Activated T-cell treated with anti-CD3 and anti-CD28 coated beads, Interleukin-2, amount 50 U/mL, for 24 hours (primary cell): ENCODE results near the gene PDCD10.

Experiments
- DNase-seq: peaks from one replicate; pipeline ENCODE4 v3.0.0-alpha.2; 2020
- H3K27ac Mint-ChIP-seq: 2 replicates; pipeline ENCODE4 v1.8.0; 2020; ENCODE audit warnings: mild to moderate bottlenecking, mixed read lengths
- H3K27me3 Mint-ChIP-seq: 2 replicates; pipeline ENCODE4 v1.8.0; 2020; ENCODE audit warnings: mixed read lengths
- H3K36me3 Mint-ChIP-seq: 2 replicates; pipeline ENCODE4 v1.8.0; 2020; ENCODE audit warnings: low read depth, mixed read lengths
- H3K4me1 Mint-ChIP-seq: 2 replicates; pipeline ENCODE4 v1.8.0; 2020; ENCODE audit warnings: low read depth, mixed read lengths
- H3K4me3 Mint-ChIP-seq: 2 replicates; pipeline ENCODE4 v1.8.0; 2020; ENCODE audit warnings: mild to moderate bottlenecking, moderate library complexity, mixed read lengths
- H3K9me3 Mint-ChIP-seq: 2 replicates; pipeline ENCODE4 v1.8.0; 2020; ENCODE audit warnings: mixed read lengths

Gene PDCD10

DNA sequence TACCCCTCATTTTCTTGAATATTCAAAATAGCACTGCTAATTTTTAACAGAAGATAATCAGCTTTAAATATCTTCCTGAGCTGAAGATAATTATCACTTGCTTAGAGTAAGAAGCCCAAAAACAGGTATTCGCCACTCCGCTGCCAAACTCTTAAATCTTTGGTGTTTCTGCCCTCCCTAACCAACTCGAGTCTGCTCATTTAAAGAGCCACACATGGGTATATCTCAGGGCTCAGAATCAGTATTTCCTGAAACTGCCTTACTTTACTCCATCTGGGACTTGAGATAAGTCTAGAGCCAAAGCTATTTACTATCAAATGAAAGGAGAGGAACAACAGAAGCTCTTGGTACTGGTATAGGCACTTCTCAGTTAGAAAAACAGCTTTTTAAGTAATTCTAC lies 10.8 kb downstream of the PDCD10 start:
- Mint-ChIP-seq H3K4me1 (peaks cover 74% of the 10 kb centered on the region), H3K9me3 (peaks cover under 1% of the 10 kb centered on the region), H3K4me3 (no peak overlapping the region), H3K27me3 (no peaks in the 10 kb centered on the region), H3K36me3 (peaks cover 57% of the 10 kb centered on the region), H3K27ac (no peak overlapping the region)
- no peak for DNase-seq

DNA sequence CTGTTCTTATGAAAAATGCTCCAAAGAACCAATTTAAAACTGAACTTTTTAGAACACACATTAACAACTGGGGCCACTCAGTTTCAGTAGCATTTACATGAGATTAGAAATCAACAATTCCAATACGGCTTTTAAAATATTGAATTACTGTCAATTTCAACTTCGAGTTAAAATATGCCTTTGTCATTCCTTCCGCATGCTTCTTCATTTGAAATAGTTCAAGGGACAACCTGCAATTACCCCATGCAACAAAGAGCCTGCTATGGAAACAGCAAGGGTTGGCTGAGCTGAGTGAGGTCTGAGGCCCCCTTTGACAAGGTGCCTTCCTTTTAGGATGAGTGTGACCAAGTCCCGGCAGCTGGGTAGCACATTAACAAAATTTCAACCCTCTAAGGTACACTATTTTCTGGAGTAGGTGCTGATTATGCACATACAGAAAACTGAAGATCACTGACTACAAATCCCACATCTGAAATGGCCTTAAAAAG lies 11.6 kb downstream of the PDCD10 start:
- H3K27ac Mint-ChIP-seq = peak overlapping the region; percentile 37
- H3K27me3 Mint-ChIP-seq = no peaks in the 10 kb centered on the region
- H3K4me1 Mint-ChIP-seq = peaks cover 74% of the 10 kb centered on the region
- peaks cover 6% of the 10 kb centered on the region for H3K9me3 Mint-ChIP-seq
- no peak overlapping the region for H3K4me3 Mint-ChIP-seq
- H3K36me3 Mint-ChIP-seq = peaks cover 61% of the 10 kb centered on the region
- DNase-seq = no peak

DNA sequence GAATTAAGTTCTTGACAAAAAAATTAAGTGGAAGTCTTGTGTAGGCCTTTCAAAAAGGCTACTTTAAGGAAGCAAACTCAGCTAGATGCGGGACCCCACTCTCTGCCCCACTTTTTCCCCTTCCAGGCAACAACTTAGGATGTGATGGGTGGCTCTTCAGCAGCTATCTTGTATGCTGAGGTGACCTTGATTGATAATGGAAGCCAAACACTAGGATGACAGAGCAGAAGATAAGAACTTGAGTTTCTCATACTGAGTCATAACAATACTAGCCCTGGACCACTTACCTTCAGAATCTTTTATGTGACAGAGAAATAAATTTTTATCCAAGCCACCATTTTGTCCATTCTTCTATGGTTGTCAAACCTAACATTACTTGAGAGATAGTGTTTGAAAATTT lies 16.1 kb downstream of the PDCD10 start:
- Mint-ChIP-seq H3K9me3 (peaks cover 6% of the 10 kb centered on the region), H3K4me3 (no peak overlapping the region), H3K27ac (peak overlapping the region; percentile 2), H3K27me3 (no peaks in the 10 kb centered on the region), H3K4me1 (peaks cover 76% of the 10 kb centered on the region), H3K36me3 (peaks cover 86% of the 10 kb centered on the region)
- no peak for DNase-seq

GRCh38 chr3:167716920-167717319 lies 17.8 kb downstream of the PDCD10 start:
- peaks cover 76% of the 10 kb centered on the region for H3K4me1 Mint-ChIP-seq

GRCh38 chr3:167714871-167715270 lies 19.8 kb downstream of the PDCD10 start:
- Mint-ChIP-seq H3K27me3 (no peaks in the 10 kb centered on the region), H3K27ac (no peak overlapping the region), H3K4me3 (no peak overlapping the region), H3K4me1 (peaks cover 83% of the 10 kb centered on the region), H3K36me3 (peaks cover 94% of the 10 kb centered on the region), H3K9me3 (peaks cover 6% of the 10 kb centered on the region)
- DNase-seq = no peak

More at GRCh38 chr3:167716920-167717319, 17.8 kb downstream of the PDCD10 start:
- H3K27ac Mint-ChIP-seq = no peak overlapping the region
- no peaks in the 10 kb centered on the region for H3K27me3 Mint-ChIP-seq
- no peak overlapping the region for H3K4me3 Mint-ChIP-seq
- H3K36me3 Mint-ChIP-seq = peaks cover 92% of the 10 kb centered on the region
- H3K9me3 Mint-ChIP-seq = peaks cover 6% of the 10 kb centered on the region
- no peak for DNase-seq

DNA sequence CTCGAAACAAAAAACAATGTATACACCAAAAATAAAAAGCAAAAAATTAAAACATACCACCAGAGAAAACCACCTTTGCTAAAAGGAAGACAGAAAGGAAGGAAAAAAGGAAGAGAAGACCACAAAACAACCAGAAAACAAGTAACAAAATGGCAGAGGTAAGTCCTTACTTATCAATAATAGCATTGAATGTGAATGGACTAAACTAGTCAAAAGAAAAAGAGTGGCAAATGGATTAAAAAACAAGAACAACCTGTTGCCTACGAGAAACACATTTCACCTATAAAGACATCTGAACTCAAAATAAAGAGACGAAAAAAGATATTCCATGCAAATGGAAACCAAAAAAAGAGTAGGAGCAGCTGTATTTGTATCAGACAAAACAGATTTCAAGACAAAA lies 22.2 kb downstream of the PDCD10 start:
- Mint-ChIP-seq H3K27me3 (no peaks in the 10 kb centered on the region), H3K4me3 (no peak overlapping the region), H3K4me1 (peaks cover 72% of the 10 kb centered on the region), H3K27ac (no peak overlapping the region), H3K36me3 (peaks cover 93% of the 10 kb centered on the region), H3K9me3 (no peaks in the 10 kb centered on the region)
- DNase-seq = no peak

DNA sequence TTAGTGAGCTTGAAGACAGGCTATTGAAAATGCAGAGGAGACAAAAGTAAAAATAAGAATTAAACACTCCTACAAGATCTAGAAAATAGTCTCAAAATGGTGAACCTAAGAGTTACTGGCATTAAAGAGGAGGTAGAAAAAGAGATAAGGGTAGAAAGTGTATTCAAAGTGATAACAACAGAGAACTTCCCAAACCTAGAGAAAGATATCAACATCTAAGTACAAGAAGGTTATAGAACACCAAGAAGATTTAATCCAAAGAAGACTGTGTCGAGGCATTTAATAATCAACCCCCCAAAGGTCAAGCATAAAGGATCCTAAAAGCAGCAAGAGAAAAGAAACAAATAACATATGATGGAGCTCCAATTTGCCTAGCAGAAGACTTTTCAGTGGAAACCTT lies 23.3 kb downstream of the PDCD10 start:
- Mint-ChIP-seq H3K36me3 (peaks cover 95% of the 10 kb centered on the region), H3K27me3 (no peaks in the 10 kb centered on the region), H3K4me1 (peaks cover 73% of the 10 kb centered on the region), H3K9me3 (no peaks in the 10 kb centered on the region), H3K4me3 (no peak overlapping the region), H3K27ac (no peak overlapping the region)
- no peak for DNase-seq

- H3K4me3 Mint-ChIP-seq = no peak overlapping the region
- H3K4me1 Mint-ChIP-seq = peaks cover 75% of the 10 kb centered on the region
- DNase-seq = no peak
- no peak overlapping the region for H3K27ac Mint-ChIP-seq
- no peaks in the 10 kb centered on the region for H3K9me3 Mint-ChIP-seq
- no peaks in the 10 kb centered on the region for H3K27me3 Mint-ChIP-seq
- peaks cover 97% of the 10 kb centered on the region for H3K36me3 Mint-ChIP-seq
These were observed 24.1 kb downstream of the PDCD10 start for GRCh38 chr3:167710552-167710951.

GRCh38 chr3:167709690-167710089 lies 25.0 kb downstream of the PDCD10 start:
- DNase-seq = no peak
- no peaks in the 10 kb centered on the region for H3K27me3 Mint-ChIP-seq
- no peaks in the 10 kb centered on the region for H3K9me3 Mint-ChIP-seq
- H3K4me3 Mint-ChIP-seq = no peak overlapping the region
- H3K27ac Mint-ChIP-seq = no peak overlapping the region
- peaks cover 92% of the 10 kb centered on the region for H3K36me3 Mint-ChIP-seq
- peaks cover 69% of the 10 kb centered on the region for H3K4me1 Mint-ChIP-seq

DNA sequence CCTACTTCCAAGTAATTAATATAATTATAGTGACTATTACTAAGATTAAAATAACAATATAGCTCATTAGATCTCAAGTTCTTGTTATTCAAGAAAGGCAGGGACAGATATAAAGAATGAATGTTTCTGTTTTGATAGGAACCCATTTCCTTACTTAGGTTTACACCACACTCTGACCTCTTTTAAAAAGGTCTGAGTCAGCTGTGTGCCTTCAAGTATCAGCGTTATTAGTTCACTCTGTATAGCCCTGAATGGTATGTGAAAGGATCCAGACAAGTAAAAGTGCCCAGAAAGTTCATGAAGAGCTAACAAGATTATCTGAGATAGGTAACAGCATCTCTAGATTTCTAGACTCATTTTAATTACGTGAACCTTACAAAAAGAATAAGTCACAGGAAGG lies 28.9 kb downstream of the PDCD10 start:
- DNase-seq = no peak
- Mint-ChIP-seq H3K27ac (no peak overlapping the region), H3K9me3 (no peaks in the 10 kb centered on the region), H3K4me1 (peaks cover 44% of the 10 kb centered on the region), H3K27me3 (no peaks in the 10 kb centered on the region), H3K4me3 (no peak overlapping the region), H3K36me3 (peaks cover 84% of the 10 kb centered on the region)

DNA sequence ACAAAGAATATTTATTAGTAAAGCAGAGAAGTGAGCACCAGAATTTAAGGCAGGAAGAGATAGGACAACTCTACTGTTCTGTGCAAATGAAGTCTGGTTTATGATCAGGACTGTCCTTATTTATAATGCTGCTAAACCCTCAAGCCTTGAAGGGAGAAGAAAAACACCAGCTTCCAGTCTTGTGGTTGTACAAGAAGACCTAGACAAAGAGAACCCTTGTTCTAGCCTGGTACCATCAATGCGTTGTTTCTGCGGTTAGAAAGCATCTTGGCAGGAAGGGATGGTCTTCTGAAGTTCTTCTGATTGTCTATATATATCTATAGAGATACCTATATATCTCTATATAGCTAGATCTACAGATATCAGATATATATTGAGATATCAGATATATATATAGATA lies 33.8 kb downstream of the PDCD10 start:
- peak overlapping the region; percentile 27 for H3K27ac Mint-ChIP-seq
- no peaks in the 10 kb centered on the region for H3K9me3 Mint-ChIP-seq
- peaks cover 77% of the 10 kb centered on the region for H3K36me3 Mint-ChIP-seq
- H3K4me1 Mint-ChIP-seq = peaks cover 33% of the 10 kb centered on the region
- H3K27me3 Mint-ChIP-seq = no peaks in the 10 kb centered on the region
- H3K4me3 Mint-ChIP-seq = no peak overlapping the region
- DNase-seq = no peak

DNA sequence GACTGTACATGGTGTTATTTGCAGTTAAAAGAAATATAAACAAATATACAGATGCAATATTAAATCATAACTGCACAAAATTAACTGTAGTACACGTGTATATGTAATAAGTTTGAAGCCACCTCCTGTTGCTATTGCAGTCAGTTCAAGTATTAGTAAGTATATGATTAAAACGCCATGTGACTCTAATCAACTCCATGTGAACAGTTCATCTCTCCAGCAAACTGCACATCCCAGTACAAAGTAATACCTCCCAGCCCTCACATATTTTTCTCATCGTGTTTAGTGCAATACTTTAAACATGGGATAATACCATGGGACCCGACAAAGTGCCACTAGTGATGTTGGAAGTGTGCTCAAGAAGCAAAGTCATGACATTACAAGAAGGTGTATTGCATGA lies 34.6 kb downstream of the PDCD10 start:
- Mint-ChIP-seq H3K27me3 (no peaks in the 10 kb centered on the region), H3K36me3 (peaks cover 81% of the 10 kb centered on the region), H3K4me1 (peaks cover 28% of the 10 kb centered on the region), H3K9me3 (no peaks in the 10 kb centered on the region), H3K27ac (no peak overlapping the region), H3K4me3 (no peak overlapping the region)
- DNase-seq = no peak

DNA sequence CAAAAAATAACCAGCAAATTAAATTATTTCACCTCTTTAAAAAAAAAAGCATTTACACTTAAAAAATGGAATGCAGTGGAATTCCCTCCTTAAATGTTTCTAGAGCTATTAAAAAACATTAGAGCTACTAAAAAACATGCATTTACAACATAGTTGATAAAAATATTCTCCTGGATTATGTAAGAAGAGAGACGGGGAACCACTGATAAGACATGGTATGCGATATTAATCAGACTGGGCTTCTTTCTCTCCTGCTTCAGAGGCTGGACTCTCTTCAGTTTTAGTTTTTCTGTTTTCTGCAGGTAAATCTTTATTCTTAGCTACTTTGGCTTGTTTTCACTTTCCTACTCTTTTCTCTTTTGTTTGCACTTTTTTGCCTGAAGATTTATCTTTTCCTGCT lies 40.6 kb downstream of the PDCD10 start:
- Mint-ChIP-seq H3K4me1 (peaks cover 44% of the 10 kb centered on the region), H3K27ac (peak overlapping the region; percentile 68), H3K4me3 (no peak overlapping the region), H3K27me3 (no peaks in the 10 kb centered on the region), H3K36me3 (peaks cover 84% of the 10 kb centered on the region), H3K9me3 (no peaks in the 10 kb centered on the region)
- no peak for DNase-seq

DNA sequence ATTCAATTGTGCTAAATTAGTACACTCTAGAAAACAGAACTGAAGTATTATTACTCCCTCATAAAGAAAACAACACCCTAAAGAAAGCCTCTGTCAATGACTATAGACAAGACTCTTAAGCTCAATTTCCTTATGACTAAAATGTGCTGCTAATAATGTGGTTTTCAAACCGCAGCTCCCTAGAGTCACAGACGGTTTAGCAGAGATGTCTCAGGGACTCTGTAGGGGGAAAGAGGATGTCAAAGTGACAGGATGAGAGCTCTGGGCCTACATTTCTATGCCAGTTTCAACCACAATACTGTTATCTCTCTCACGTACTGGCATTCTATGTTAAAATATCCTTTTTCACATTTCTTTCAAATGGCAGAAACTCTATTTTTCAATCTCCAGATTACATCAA lies 43.3 kb downstream of the PDCD10 start:
- Mint-ChIP-seq H3K27me3 (no peaks in the 10 kb centered on the region), H3K4me1 (peaks cover 39% of the 10 kb centered on the region), H3K4me3 (no peak overlapping the region), H3K27ac (peak overlapping the region; percentile 80), H3K9me3 (no peaks in the 10 kb centered on the region), H3K36me3 (peaks cover 83% of the 10 kb centered on the region)
- DNase-seq = no peak

GRCh38 chr3:167684388-167684993 lies 50.2 kb downstream of the PDCD10 start:
- Mint-ChIP-seq H3K27me3 (no peaks in the 10 kb centered on the region), H3K4me3 (no peak overlapping the region), H3K9me3 (no peaks in the 10 kb centered on the region), H3K4me1 (peaks cover 11% of the 10 kb centered on the region), H3K36me3 (peaks cover 86% of the 10 kb centered on the region), H3K27ac (no peak overlapping the region)
- DNase-seq = no peak

DNA sequence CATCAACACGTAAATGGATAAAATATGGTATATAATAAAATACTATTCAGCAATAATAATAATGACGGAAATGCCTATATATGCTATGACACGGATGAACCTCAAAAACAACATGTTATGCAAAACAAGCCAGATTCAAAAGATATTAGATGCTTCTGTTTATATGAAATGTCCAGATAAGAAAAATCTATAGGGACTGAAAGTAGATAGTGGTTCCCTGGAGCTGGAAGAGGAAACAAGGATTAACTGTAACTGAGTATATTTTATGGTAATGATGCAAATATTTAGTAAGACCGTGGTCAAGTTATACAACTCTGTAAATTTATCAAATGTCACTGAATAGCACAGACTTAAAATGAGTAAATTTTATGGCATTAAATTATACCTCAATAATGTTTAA lies 55.2 kb downstream of the PDCD10 start:
- Mint-ChIP-seq H3K36me3 (peaks cover 95% of the 10 kb centered on the region), H3K27me3 (no peaks in the 10 kb centered on the region), H3K4me3 (no peak overlapping the region), H3K9me3 (peaks cover 16% of the 10 kb centered on the region), H3K4me1 (peaks cover under 1% of the 10 kb centered on the region), H3K27ac (no peak overlapping the region)
- DNase-seq = no peak
